ENCODE results near the gene BUD31.

DNA sequence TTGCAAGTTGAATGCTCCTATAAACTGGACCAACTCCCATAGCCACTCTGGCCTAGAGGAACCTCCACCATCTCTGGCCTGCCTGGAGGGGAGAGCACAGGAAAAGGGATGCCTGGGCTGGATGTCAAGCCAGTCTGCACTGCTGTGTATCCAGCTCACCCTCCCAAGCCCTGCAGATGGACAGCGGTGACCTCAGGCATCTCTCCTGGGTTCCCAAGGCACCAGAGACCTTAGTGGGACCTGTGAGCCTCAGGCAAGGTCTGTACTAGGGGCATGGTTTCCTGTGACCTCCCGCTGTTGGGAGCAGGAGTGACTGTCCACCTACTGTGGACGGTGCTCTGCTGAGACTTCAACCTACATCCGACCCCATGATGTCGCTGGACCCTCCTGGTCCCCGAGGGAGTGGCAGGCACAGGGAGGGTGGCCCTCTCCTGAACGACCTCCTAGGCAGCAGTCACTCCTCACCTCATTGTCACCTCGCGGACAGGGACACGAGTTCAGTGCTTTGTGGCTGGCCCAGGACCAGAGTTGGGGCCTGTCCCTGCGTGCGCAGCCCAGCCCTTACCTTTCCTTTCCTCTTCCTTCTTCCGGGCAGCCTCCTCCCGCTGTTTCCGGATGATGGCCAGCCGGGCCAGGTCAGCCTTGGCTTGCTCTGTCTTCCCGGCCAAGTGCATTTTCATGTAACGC, 11.3 kb upstream of the BUD31 start:
- TF ChIP-seq POLR2A (IDR thresholded peaks at IDR 0.05) = no peak
- TF ChIP-seq, protein P1, sequence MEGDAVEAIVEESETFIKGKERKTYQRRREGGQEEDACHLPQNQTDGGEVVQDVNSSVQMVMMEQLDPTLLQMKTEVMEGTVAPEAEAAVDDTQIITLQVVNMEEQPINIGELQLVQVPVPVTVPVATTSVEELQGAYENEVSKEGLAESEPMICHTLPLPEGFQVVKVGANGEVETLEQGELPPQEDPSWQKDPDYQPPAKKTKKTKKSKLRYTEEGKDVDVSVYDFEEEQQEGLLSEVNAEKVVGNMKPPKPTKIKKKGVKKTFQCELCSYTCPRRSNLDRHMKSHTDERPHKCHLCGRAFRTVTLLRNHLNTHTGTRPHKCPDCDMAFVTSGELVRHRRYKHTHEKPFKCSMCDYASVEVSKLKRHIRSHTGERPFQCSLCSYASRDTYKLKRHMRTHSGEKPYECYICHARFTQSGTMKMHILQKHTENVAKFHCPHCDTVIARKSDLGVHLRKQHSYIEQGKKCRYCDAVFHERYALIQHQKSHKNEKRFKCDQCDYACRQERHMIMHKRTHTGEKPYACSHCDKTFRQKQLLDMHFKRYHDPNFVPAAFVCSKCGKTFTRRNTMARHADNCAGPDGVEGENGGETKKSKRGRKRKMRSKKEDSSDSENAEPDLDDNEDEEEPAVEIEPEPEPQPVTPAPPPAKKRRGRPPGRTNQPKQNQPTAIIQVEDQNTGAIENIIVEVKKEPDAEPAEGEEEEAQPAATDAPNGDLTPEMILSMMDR (IDR thresholded peaks at IDR 0.05) = no peak
